Measurements from ENCODE around the gene FLT3LG. TPM values are rescaled to one million over a fixed set of nuclear protein-coding genes. Genes with fewer than 3 reads are reported as not detected.
"Not testable (repeated sequence)": the region's sequence is repeated elsewhere in the genome, so short reads cannot be mapped to it uniquely, and the experiment has no call there.

Gene FLT3LG
- total RNA-seq, 2 donors from 2014 or later: 7.3 to 12.0 TPM

DNA sequence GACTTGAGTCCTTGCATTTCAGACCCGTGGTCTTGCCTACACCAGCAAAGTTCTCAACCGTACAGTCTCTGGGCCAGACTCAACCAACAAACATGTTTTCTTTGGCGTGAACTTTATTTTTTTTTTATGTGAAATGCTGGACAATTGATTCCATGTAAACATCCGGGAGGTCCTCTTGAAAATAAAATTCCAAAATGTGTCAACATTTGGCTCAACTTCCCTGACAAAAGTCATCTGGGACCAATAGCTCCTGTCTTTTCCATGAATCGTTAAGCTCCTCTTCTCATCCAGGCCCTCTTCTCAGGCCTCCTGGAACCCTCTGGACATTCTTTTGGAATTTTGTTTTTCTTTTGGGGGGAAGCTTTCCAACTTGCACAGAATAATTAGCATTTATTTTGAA lies 18.2 kb upstream of the FLT3LG start:
- intact Hi-C loops (cut with DNase I): no loop called here

DNA sequence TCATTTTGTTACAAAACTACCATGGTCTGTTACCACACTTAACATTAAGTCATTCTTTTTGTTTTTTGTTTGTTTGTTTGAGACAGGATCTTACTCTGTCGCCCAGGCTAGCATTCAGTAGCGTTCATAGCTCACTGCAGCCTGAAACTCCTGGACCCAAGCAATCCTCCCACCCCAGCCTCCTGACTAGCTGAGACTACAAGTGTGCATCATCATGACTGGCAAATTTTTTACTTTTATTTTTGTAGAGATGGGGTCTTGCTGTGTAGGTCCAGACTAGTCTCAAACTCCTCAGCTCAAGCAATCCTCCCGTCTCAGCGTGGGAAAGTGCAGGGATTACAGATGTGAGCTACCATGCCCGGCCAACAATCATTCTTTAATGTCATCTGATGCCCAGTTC lies 17.7 kb upstream of the FLT3LG start:
- intact Hi-C loops (cut with DNase I): no loop called here
- DNase-seq (ENCODE audit: low spot score): no peak

More for the DNA sequence above, 18.2 kb upstream of the FLT3LG start:
- no peak for DNase-seq (ENCODE audit: low spot score)

DNA sequence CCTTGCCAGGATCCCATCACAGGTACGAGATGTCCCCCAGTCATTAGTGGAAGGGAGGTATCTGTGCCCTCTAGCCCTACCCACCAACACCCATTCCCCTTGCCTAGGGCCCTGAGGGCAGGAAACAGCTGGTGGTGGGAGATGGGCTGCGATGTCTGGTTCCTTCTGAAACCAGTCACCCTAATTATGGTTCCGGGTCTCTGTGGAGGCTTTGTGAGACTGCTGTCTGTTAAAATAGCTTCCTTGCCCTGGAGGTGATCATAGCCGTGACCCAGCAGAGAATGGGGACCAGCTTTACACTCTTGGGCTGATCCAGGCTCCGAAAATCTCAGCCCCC lies 15.5 kb upstream of the FLT3LG start:
- intact Hi-C loops (cut with DNase I): no loop called here

DNA sequence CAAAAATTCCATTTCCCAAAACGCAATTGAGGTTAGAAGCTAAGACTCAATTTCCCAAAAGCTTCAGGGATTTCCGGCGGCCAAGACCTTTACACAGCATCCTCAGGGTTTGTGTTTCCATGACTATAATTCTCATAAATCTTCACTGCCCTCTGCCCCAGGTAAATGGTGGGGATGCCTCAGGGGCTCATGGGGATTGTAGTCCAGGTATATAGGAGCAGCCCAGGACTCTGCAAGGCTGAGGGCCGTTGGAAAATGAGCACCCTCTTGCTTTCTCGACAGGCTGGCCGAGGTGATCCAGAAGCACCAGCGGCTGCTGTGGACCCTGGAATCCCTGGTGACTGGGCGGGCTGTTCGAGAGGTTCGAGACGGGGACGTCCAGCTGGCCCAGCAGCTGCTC lies 14.6 kb upstream of the FLT3LG start:
- intact Hi-C loops (cut with DNase I): no loop called here
- no peak for DNase-seq (ENCODE audit: low spot score)

More for the DNA sequence above, 15.5 kb upstream of the FLT3LG start:
- DNase-seq (ENCODE audit: low spot score): no peak

DNA sequence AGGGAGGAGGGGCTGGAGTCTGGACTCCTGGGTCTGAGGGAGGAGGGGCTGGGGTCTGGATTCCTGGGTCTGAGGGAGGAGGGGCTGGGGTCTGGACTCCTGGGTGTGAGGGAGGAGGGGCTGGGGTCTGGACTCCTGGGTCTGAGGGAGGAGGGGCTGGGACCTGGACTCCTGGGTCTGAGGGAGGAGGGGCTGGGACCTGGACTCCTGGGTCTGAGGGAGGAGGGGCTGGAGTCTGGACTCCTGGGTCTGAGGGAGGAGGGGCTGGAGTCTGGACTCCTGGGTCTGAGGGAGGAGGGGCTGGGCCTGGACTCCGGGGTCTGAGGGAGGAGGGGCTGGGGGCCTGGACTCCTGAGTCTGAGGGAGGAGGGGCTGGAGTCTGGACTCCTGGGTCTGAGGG lies 12.9 kb upstream of the FLT3LG start:
- intact Hi-C loops (cut with DNase I); DNase-seq (ENCODE audit: low spot score): not testable (repeated sequence)

DNA sequence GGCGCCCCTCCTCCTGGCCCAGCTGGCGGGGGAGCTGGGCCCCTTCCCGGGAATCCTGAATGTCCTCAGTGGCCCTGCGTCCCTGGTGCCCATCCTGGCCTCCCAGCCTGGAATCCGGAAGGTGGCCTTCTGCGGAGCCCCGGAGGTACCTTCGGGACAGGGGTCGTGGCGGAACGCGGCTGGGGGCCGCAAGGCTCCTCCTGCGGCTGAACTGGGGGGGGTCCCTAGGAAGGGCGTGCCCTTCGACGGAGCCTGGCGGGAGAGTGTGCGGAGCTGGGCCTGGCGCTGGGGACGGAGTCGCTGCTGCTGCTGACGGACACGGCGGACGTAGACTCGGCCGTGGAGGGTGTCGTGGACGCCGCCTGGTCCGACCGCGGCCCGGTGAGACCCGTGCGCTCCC lies 12.4 kb upstream of the FLT3LG start:
- no peak for DNase-seq (ENCODE audit: low spot score)
- intact Hi-C loops (cut with DNase I): no loop called here

DNA sequence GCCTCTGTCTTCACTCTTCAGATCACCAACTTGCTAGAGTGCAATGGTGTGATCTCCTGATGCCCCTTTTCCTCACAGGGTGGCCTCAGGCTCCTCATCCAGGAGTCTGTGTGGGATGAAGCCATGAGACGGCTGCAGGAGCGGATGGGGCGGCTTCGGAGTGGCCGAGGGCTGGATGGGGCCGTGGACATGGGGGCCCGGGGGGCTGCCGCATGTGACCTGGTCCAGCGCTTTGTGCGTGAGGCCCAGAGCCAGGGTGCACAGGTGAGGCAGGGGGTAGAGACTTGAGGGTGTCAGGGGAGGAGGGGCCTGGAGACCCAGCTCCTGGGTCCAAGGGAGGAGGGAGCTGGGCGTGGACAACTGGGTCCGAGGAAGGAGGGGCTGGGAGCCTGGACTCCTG lies 11.5 kb upstream of the FLT3LG start:
- intact Hi-C loops (cut with DNase I): no loop called here
- DNase-seq (ENCODE audit: low spot score): no peak

DNA sequence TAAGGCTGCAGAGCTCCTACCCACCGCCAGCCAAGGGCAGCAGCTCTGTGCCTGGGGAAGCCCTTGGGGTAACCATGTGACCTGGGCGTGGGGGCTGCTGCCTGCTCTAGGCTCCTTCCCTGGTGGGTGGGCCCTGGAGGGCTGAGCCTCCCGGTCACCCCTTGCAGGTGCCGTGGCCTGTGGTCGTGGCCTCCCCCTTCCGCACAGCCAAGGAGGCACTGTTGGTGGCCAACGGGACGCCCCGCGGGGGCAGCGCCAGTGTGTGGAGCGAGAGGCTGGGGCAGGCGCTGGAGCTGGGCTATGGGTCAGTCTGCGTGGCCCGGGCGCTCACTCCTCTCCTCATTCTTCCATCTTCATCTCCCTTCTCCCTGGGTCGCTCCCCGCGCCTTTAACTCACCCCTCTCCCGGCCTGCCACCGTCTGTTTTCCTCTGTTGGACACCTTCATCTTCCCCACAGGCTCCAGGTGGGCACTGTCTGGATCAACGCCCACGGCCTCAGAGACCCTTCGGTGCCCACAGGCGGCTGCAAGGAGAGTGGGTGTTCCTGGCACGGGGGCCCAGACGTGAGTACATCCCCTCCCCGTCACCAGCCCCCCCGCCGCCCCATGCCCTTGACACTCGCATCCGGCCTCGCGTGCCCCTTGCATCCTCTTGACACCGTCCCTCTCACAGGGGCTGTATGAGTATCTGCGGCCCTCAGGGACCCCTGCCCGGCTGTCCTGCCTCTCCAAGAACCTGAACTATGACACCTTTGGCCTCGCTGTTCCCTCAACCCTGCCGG lies 9.9 kb upstream of the FLT3LG start:
- DNase-seq (ENCODE audit: low spot score): no peak
- intact Hi-C loops (cut with DNase I): no loop called here

DNA sequence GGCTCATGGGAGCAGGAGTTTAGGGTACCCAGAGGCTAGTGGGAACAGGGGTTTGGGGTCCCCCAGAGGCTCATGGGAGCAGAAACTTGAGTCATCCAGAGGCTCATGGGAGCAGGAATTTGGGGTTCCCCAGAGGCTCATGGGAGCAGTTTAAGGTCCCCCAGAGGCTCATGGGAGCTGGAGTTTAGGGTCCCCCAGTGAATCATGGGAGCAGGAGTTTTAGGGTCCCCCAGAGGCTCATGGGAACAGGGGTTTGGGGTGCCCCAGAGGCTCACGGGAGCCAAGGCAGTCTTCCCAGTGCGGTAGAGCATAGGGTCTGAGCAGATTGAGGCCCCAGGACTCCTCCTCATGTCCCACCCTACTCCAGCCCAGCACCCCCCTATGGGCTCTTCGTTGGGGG lies 8.6 kb upstream of the FLT3LG start:
- intact Hi-C loops (cut with DNase I): no loop called here
- DNase-seq (ENCODE audit: low spot score): no peak

DNA sequence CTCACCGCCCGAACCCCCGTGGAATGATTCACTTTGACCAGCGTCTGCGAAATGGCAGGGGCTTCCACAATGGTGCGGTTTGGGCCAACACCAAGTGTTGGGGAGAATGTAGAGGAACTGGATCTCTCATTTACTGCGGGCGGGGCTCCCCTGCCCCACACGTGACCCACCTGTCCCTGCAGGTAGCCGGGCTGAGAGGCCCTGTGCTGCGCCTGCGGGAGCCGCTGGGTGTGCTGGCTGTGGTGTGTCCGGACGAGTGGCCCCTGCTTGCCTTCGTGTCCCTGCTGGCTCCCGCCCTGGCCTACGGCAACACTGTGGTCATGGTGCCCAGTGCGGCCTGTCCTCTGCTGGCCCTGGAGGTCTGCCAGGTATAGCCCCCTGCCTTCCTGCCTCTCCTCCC lies 5.8 kb upstream of the FLT3LG start:
- intact Hi-C loops (cut with DNase I): no loop called here

DNA sequence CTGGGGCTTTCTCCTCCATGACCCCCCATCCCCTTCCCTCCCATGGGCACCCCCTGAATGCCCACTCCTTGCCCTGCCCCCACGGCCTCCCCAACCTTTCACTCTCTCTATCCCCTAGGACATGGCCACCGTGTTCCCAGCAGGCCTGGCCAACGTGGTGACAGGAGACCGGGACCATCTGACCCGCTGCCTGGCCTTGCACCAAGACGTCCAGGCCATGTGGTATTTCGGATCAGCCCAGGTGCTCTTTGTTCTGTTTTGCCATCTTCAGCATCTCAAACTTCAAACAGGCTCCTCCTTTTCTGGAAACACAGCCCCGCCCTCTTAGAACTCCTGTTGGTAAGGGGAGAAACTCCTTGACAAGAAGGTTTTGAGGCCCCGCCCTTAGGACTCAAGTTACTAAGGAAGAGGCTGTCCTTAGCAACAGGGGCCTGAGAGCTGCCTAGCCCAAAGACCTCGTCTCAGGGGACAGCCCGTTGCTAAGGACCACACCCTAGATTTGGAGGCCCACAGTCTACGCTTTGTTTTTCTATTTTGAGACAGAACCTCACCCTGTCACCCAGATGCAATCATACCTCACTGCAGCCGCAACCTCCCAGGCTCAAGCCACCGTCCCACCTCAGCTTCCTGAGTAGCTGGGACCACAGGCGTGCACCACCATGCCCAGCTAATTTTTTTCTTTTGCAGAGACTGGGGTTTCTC lies 5.1 kb upstream of the FLT3LG start:
- intact Hi-C loops (cut with DNase I): no loop called here
- DNase-seq (ENCODE audit: low spot score): peak; percentile 91

More for the DNA sequence above, 5.8 kb upstream of the FLT3LG start:
- no peak for DNase-seq (ENCODE audit: low spot score)

DNA sequence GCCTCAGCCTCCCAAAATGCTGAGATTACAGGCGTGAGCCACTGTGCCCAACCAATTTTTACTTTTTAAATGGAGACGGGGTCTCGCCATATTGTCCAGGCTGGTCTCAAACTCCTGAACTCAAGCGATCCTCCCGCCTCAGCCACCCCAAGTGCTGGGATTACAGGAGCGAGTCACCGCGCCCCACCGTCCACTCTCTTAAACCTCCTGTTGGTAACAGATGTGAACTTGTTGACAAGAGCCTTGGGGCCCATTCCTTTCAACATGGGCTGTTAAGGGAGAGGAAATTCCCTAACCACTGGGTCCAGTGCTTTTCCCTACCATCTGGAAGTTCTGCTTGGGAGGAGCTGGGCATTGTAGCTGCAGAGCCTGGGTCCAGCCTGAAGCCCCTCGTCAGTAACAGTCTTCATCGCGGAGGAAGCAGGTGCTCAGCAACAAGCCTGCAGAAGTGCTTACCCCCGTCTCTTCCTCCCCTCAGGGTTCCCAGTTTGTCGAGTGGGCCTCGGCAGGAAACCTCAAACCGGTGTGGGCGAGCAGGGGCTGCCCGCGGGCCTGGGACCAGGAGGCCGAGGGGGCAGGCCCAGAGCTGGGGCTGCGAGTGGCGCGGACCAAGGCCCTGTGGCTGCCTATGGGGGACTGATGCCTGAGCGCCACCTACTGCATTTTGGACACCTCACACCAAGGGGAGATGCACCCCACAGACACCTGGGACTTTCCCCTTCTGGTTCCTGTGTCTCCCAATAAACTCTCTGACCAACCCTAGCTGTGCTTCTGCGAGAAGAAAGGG lies 4.0 kb upstream of the FLT3LG start:
- no peak for DNase-seq (ENCODE audit: low spot score)
- intact Hi-C loops (cut with DNase I): no loop called here

DNA sequence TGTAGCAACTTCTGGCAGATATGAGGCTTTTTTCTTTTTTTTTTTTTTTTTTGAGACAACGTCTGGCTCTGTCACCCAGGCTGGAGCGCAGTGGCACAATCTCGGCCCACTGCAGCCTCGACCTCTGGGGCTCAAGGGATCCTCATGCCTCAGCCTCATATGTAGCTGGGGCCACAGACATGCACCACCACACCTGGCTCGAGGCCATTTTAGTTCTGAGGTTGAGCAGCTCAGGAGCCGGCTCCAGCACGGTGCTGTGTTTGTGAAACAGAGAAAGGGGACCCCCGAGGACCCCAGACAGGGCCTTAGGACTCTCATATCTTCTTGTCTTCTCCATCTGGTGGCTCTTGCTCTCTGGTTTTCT lies 3.4 kb upstream of the FLT3LG start:
- intact Hi-C loops (cut with DNase I): no loop called here
- no peak for DNase-seq (ENCODE audit: low spot score)

DNA sequence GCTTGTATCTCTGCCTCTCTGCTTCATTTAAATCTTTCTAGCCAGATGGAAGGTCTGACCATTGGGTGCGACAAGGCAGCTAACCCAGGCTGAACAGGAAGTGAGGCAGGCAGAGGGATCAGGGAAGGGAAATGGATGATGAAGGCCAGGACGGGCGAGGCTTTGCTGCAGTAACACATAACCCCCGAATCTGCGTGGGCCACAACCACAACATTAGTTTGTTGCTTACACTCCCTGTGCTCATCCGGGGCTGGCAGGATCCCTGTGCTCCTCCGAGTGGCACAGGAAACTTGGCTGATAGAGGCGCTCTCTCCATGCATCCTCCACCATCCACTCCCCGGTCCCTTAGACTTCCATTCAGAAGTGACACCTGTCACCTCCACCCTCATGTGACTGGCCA lies 1.1 kb upstream of the FLT3LG start:
- no peak for DNase-seq (ENCODE audit: low spot score)
- intact Hi-C loops (cut with DNase I): no loop called here

DNA sequence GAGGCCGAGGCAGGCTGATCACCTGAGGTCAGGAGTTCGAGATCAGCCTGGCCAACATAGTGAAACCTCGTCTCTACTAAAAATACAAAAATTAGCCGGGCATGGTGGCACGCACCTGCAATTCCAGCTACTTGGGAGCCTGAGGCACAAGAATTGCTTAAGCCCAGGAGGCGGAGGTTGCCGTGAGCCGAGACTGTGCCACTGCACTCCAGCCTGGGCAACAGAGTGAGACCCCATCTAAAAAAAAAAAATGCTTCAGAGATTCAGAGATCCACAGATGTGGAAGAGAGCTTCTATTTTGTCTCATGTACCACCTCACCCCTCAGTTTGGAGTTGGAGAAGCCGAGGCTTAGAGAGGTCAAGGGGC lies 531 bp upstream of the FLT3LG start:
- intact Hi-C loops (cut with DNase I): not testable (repeated sequence)

DNA sequence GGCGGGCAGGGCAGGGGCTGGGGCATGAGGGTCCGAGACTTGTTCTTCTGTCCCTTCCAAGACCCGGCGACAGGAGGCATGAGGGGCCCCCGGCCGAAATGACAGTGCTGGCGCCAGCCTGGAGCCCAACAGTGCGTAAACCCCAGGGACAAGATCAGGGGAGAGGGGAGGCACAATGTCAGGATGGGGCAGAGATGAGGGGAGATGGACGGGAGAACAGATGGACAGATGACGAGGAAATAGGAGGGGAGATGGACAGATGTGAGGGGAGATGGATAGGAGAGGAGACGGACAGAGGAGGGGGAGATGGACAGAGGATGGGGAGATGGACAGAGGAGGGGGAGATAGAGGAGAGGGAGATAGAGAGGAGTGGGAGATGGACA lies 518 bp downstream of the FLT3LG start:
- no peak for DNase-seq (ENCODE audit: low spot score)
- intact Hi-C loops (cut with DNase I): no loop called here

More for the DNA sequence above, 531 bp upstream of the FLT3LG start:
- not testable (repeated sequence) for DNase-seq (ENCODE audit: low spot score)

DNA sequence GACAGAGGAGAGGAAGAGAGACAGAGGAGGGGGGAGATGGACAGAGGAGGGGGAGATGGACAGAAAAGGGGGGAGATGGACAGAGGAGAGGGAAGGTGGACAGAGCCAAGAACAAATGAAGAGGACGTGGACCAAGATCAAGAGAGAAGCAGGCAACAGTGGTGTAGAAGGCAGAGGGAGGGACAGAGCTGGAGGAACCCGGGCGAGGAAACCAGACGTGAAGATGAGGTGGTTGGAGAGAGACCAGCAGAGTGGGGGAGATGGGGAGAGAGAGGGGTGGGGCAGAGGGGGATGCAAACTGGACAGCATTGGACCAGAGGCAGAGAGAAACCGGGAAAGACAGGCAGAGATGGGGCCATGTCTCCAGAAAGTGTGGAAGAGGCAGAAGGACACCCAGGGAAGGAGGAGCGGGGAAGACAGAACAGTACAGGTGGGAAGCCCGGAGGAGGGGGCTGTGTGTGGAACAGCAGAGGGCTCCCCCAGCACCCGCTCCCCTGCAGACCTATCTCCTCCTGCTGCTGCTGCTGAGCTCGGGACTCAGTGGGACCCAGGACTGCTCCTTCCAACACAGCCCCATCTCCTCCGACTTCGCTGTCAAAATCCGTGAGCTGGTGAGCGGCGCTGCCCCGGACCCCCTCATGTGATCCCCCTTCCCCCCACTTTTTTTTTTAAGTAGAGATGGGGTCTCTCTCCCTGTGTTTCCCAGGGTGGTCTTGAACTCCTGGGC lies 1.3 kb downstream of the FLT3LG start:
- intact Hi-C loops (cut with DNase I): no loop called here

DNA sequence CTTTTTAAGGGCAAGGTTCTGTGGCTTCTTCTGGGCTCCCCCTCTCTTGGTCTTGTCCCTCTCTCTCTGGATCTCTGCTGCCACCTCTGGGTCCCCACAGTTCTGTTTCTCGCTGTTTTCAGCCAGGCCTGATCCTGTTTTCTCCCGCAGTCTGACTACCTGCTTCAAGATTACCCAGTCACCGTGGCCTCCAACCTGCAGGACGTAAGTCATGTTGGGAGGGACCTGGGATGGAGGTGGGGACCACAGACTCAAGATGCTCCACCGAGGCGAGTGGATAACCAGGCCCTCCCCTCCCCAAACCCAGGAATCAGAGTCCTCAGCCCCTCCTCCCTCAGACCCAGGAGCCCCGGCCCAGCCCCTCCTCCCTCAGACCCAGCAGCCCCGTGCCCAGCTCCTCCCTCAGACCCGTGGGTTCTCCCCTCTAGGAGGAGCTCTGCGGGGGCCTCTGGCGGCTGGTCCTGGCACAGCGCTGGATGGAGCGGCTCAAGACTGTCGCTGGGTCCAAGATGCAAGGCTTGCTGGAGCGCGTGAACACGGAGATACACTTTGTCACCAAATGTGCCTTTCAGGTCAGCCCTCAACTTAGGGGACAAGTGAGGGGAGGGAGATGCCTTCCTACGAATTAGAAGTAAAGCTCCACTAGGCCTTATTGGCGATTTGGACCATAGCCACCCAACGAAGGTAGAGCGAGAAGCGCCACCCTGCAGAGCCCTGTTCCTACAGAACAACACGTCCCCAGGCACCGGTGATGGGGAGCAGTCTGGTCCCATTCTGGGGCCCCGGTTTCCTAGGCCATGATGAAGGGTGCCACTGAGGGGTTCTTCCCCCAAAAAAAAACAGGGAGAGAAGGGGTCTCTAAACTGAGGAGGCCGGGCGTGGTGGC lies 2.2 kb downstream of the FLT3LG start:
- intact Hi-C loops (cut with DNase I): no loop called here
- no peak for DNase-seq (ENCODE audit: low spot score)

More for the DNA sequence above, 1.3 kb downstream of the FLT3LG start:
- no peak for DNase-seq (ENCODE audit: low spot score)
